ENCODE measurements around the gene CDX1. TPM values are rescaled to one million over a fixed set of nuclear protein-coding genes. Genes with fewer than 3 reads are reported as not detected.

The CDX1 gene
- total RNA-seq, 1 donor from 2014 or later: not detected

DNA sequence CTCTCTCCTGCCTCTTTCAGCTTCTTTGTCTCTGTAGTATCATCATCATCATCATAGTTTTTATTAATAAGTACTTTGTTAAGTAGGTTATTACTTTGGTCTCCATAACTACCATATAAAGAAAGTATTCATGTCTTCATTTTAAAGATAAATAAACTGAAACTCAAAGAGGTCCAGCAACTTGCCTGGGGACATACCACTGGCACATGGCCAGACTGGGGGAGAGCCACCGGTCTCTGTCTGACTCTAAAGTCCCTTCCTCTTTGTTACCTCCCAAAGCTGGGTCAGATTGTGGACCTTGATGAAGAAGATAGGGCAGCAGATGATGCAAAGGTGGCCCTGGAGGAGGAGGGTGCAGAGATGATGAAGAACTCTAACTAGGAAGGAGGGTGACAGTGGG lies 8.5 kb downstream of the CDX1 start:
- no peak for TF ChIP-seq CTCF (IDR thresholded peaks at IDR 0.05)
- no peak for TF ChIP-seq EZH2 (IDR thresholded peaks at IDR 0.05)
- TF ChIP-seq EZH2phosphoT487 (IDR thresholded peaks at IDR 0.05): no peak
- H3K27ac ChIP-seq: no peak overlapping the region
- H3K36me3 Mint-ChIP-seq: no peaks in the 10 kb centered on the region
- no peak overlapping the region for H3K9ac ChIP-seq
- peaks cover 27% of the 10 kb centered on the region for H3K27me3 ChIP-seq
- H3K4me1 Mint-ChIP-seq: peaks cover 8% of the 10 kb centered on the region
- no peak overlapping the region for H3K27ac Mint-ChIP-seq
- no peaks in the 10 kb centered on the region for H3K4me1 ChIP-seq
- H3K4me3 Mint-ChIP-seq: no peak overlapping the region
- no peak overlapping the region for H3K4me2 ChIP-seq
- no peaks in the 10 kb centered on the region for H3K9me3 Mint-ChIP-seq
- H3K36me3 ChIP-seq: no peaks in the 10 kb centered on the region
- H3K4me3 ChIP-seq: no peak overlapping the region
- peaks cover 12% of the 10 kb centered on the region for H3K27me3 Mint-ChIP-seq (ENCODE audit: insufficient read depth, low read depth)
- no peaks in the 10 kb centered on the region for H3F3A ChIP-seq (ENCODE audit: low read depth)
- peak overlapping the region; percentile 64 for H2AFZ ChIP-seq (replicated peaks)
- H3K9me3 ChIP-seq (ENCODE audit: low read depth): no peaks in the 10 kb centered on the region
- no peaks in the 10 kb centered on the region for H4K20me1 ChIP-seq (ENCODE audit: low read depth)
- DNase-seq (ENCODE audit: low spot score): no peak
- no peaks in the 10 kb centered on the region for H3K79me2 ChIP-seq (ENCODE audit: low read depth)

- no peak overlapping the region for H3K4me3 ChIP-seq
- no peak overlapping the region for H3K27ac ChIP-seq
- DNase-seq (ENCODE audit: low spot score): peak; percentile 68
- H3K27ac Mint-ChIP-seq: no peak overlapping the region
- H3K79me2 ChIP-seq (ENCODE audit: low read depth): no peaks in the 10 kb centered on the region
- no peaks in the 10 kb centered on the region for H3K4me1 ChIP-seq
- H3K4me2 ChIP-seq: no peak overlapping the region
- no peaks in the 10 kb centered on the region for H3K9me3 Mint-ChIP-seq
- peak overlapping the region; percentile 64 for H2AFZ ChIP-seq (replicated peaks)
- peaks cover 12% of the 10 kb centered on the region for H3K4me1 Mint-ChIP-seq
- no peaks in the 10 kb centered on the region for H3K9me3 ChIP-seq (ENCODE audit: low read depth)
- TF ChIP-seq EZH2phosphoT487 (IDR thresholded peaks at IDR 0.05) (no peak), CTCF (IDR thresholded peaks at IDR 0.05) (peak; percentile 65)
- H3K36me3 Mint-ChIP-seq: no peaks in the 10 kb centered on the region
- H4K20me1 ChIP-seq (ENCODE audit: low read depth): no peaks in the 10 kb centered on the region
- peaks cover 11% of the 10 kb centered on the region for H3K27me3 Mint-ChIP-seq (ENCODE audit: insufficient read depth, low read depth)
- H3K36me3 ChIP-seq: no peaks in the 10 kb centered on the region
- H3K9ac ChIP-seq: no peak overlapping the region
- peaks cover 22% of the 10 kb centered on the region for H3K27me3 ChIP-seq
- no peak overlapping the region for H3K4me3 Mint-ChIP-seq
- no peaks in the 10 kb centered on the region for H3F3A ChIP-seq (ENCODE audit: low read depth)
Measured at GRCh38 chr5:150175536-150175935, 9.0 kb downstream of the CDX1 start.

- Histone ChIP-seq H4K20me1 (ENCODE audit: low read depth) (no peaks in the 10 kb centered on the region), H3K9me3 (ENCODE audit: low read depth) (no peaks in the 10 kb centered on the region), H3K4me1 (no peaks in the 10 kb centered on the region), H3K4me2 (no peak overlapping the region), H3K27me3 (peaks cover 11% of the 10 kb centered on the region), H3K27ac (no peak overlapping the region), H3K36me3 (no peaks in the 10 kb centered on the region), H3K9ac (no peak overlapping the region), H3K79me2 (ENCODE audit: low read depth) (no peaks in the 10 kb centered on the region), H3F3A (ENCODE audit: low read depth) (no peaks in the 10 kb centered on the region), H2AFZ (replicated peaks) (no peak overlapping the region), H3K4me3 (no peak overlapping the region)
- no peak for DNase-seq (ENCODE audit: low spot score)
- H3K27me3 Mint-ChIP-seq (ENCODE audit: insufficient read depth, low read depth): peaks cover 8% of the 10 kb centered on the region
- no peak overlapping the region for H3K27ac Mint-ChIP-seq
- peaks cover 20% of the 10 kb centered on the region for H3K4me1 Mint-ChIP-seq
- H3K9me3 Mint-ChIP-seq: peaks cover 2% of the 10 kb centered on the region
- no peak overlapping the region for H3K4me3 Mint-ChIP-seq
- no peaks in the 10 kb centered on the region for H3K36me3 Mint-ChIP-seq
- TF ChIP-seq EZH2 (IDR thresholded peaks at IDR 0.05) (no peak), EZH2phosphoT487 (IDR thresholded peaks at IDR 0.05) (no peak)
Measured at GRCh38 chr5:150176745-150177477, 10.3 kb downstream of the CDX1 start.

GRCh38 chr5:150177721-150178120 lies 11.1 kb downstream of the CDX1 start:
- Mint-ChIP-seq H3K27me3 (ENCODE audit: insufficient read depth, low read depth) (peaks cover 7% of the 10 kb centered on the region), H3K4me3 (no peak overlapping the region), H3K27ac (no peak overlapping the region), H3K9me3 (peaks cover 2% of the 10 kb centered on the region), H3K4me1 (peaks cover 20% of the 10 kb centered on the region), H3K36me3 (no peaks in the 10 kb centered on the region)
- Histone ChIP-seq H3K4me3 (no peak overlapping the region), H3K4me1 (no peaks in the 10 kb centered on the region), H3F3A (ENCODE audit: low read depth) (no peaks in the 10 kb centered on the region), H3K79me2 (ENCODE audit: low read depth) (no peaks in the 10 kb centered on the region), H4K20me1 (ENCODE audit: low read depth) (no peaks in the 10 kb centered on the region), H3K36me3 (no peaks in the 10 kb centered on the region), H3K9ac (no peak overlapping the region), H3K27me3 (peaks cover 4% of the 10 kb centered on the region), H3K4me2 (no peak overlapping the region), H3K27ac (no peak overlapping the region), H2AFZ (replicated peaks) (no peak overlapping the region), H3K9me3 (ENCODE audit: low read depth) (no peaks in the 10 kb centered on the region)
- TF ChIP-seq EZH2phosphoT487 (IDR thresholded peaks at IDR 0.05) (no peak), CTCF (IDR thresholded peaks at IDR 0.05) (no peak), EZH2 (IDR thresholded peaks at IDR 0.05) (no peak)
- no peak for DNase-seq (ENCODE audit: low spot score)

Data from neural progenitor cell (in vitro differentiated cells).